C4-2B (cell line): ENCODE results near the gene KLHL1.

Source experiments
- H3K27ac ChIP-seq: fragments of 450-650 bp; 2 replicates; pipeline ENCODE4 v1.5.1; 2017
- CTCF ChIP-seq: fragments of 450-650 bp; conservative IDR thresholded peaks from 2 replicates; pipeline ENCODE4 v1.5.1; 2017; ENCODE audit warnings: mild to moderate bottlenecking
- ZFX ChIP-seq: fragments of 450-650 bp; IDR thresholded peaks from 2 replicates; pipeline ENCODE4 v1.6.1; 2017

KLHL1 gene

GRCh38 chr13:69956839-69957238 is 151.4 kb downstream of the KLHL1 start:
- TF ChIP-seq ZFX (no peak), CTCF (no peak)
- H3K27ac ChIP-seq = no peak overlapping the region

GRCh38 chr13:69956349-69956748 is 151.9 kb downstream of the KLHL1 start:
- no peak overlapping the region for H3K27ac ChIP-seq
- no peak for TF ChIP-seq CTCF
- TF ChIP-seq ZFX = no peak

GRCh38 chr13:69955271-69955670 is 153.0 kb downstream of the KLHL1 start:
- TF ChIP-seq ZFX (no peak), CTCF (no peak)
- H3K27ac ChIP-seq = no peak overlapping the region

GRCh38 chr13:69951412-69951811 is 156.8 kb downstream of the KLHL1 start:
- H3K27ac ChIP-seq = no peak overlapping the region
- TF ChIP-seq ZFX = no peak
- TF ChIP-seq CTCF = no peak

- no peak overlapping the region for H3K27ac ChIP-seq
- TF ChIP-seq ZFX (no peak), CTCF (no peak)
These were observed 158.1 kb downstream of the KLHL1 start for GRCh38 chr13:69950160-69950559.

GRCh38 chr13:69948016-69948415 is 160.2 kb downstream of the KLHL1 start:
- no peak overlapping the region for H3K27ac ChIP-seq

GRCh38 chr13:69947582-69947981 is 160.7 kb downstream of the KLHL1 start:
- no peak overlapping the region for H3K27ac ChIP-seq
- TF ChIP-seq ZFX (no peak), CTCF (no peak)

More at GRCh38 chr13:69948016-69948415, 160.2 kb downstream of the KLHL1 start:
- no peak for TF ChIP-seq CTCF
- no peak for TF ChIP-seq ZFX
